Neural crest cell (in vitro differentiated cells): ENCODE results near the gene PPP2R3B. TPM values are rescaled to one million over a fixed set of nuclear protein-coding genes. Genes with fewer than 3 reads are reported as not detected.
A peak's percentile ranks its signal among the peaks of the same experiment; 100 is the strongest.
"Not testable (repeated sequence)": the region's sequence is repeated elsewhere in the genome, so short reads cannot be mapped to it uniquely, and the experiment has no call there.

Experiments used
- DNase-seq: peaks from one replicate; pipeline ENCODE4 v3.0.0; 2021; ENCODE audit warnings: low read depth, mixed read lengths, low spot score
- H3K27ac Mint-ChIP-seq: one replicate; pipeline ENCODE4 v1.8.0; 2021; ENCODE audit warnings: mild to moderate bottlenecking, mixed read lengths; ENCODE audit not compliant: unreplicated experiment
- H3K27me3 Mint-ChIP-seq: 2 replicates; pipeline ENCODE4 v1.8.0; 2021; ENCODE audit warnings: low read depth, mild to moderate bottlenecking, mixed read lengths
- H3K36me3 Mint-ChIP-seq: 2 replicates; pipeline ENCODE4 v1.8.0; 2021; ENCODE audit warnings: low read depth, mild to moderate bottlenecking, mixed read lengths
- H3K4me1 Mint-ChIP-seq: 2 replicates; pipeline ENCODE4 v1.8.0; 2021; ENCODE audit warnings: mixed read lengths
- H3K4me3 Mint-ChIP-seq: one replicate; pipeline ENCODE4 v1.8.0; 2021; ENCODE audit warnings: mild to moderate bottlenecking, mixed read lengths
- H3K9me3 Mint-ChIP-seq: 2 replicates; pipeline ENCODE4 v1.8.0; 2021; ENCODE audit warnings: mixed read lengths
- CTCF ChIP-seq: fragments of 200-600 bp; sonication (generic); conservative IDR thresholded peaks from 2 replicates; pipeline ENCODE4 v1.5.0; 2021; ENCODE audit warnings: antibody characterized with exemption, mild to moderate bottlenecking
- total RNA-seq: library from RNA; stranded (reverse); gene quantifications from 2 replicates; pipeline ENCODE4 v1.2.1, GENCODE V29; 2021

The PPP2R3B gene
- total RNA-seq, 1 donor from 2014 or later, result 96.5 TPM

GRCh38 chrX:378443-378842 is 8.3 kb downstream of the PPP2R3B start:
- Mint-ChIP-seq H3K27me3 (peaks cover 20% of the 10 kb centered on the region), H3K9me3 (no peaks in the 10 kb centered on the region), H3K4me1 (peaks cover 24% of the 10 kb centered on the region), H3K36me3 (no peaks in the 10 kb centered on the region), H3K4me3 (peak overlapping the region; percentile 41), H3K27ac (no peak overlapping the region)
- no peak for DNase-seq
- TF ChIP-seq CTCF, result no peak

- not testable (repeated sequence) for H3K27ac Mint-ChIP-seq, H3K9me3 Mint-ChIP-seq, H3K4me3 Mint-ChIP-seq, DNase-seq, H3K36me3 Mint-ChIP-seq
- H3K27me3 Mint-ChIP-seq, result peaks cover 37% of the 10 kb centered on the region
- peaks cover 27% of the 10 kb centered on the region for H3K4me1 Mint-ChIP-seq
Observed at GRCh38 chrX:376206-376605, 10.5 kb downstream of the PPP2R3B start.

- DNase-seq, result no peak
- no peaks in the 10 kb centered on the region for H3K9me3 Mint-ChIP-seq
- no peaks in the 10 kb centered on the region for H3K36me3 Mint-ChIP-seq
- no peak for TF ChIP-seq CTCF
- no peak overlapping the region for H3K27ac Mint-ChIP-seq
- H3K4me3 Mint-ChIP-seq, result peak overlapping the region; percentile 80
- H3K27me3 Mint-ChIP-seq, result peaks cover 39% of the 10 kb centered on the region
- H3K4me1 Mint-ChIP-seq, result peaks cover 27% of the 10 kb centered on the region
Observed at GRCh38 chrX:375181-376036, 11.3 kb downstream of the PPP2R3B start.

- Mint-ChIP-seq H3K27ac (no peak overlapping the region), H3K36me3 (no peaks in the 10 kb centered on the region), H3K27me3 (peaks cover 39% of the 10 kb centered on the region), H3K9me3 (no peaks in the 10 kb centered on the region), H3K4me1 (peaks cover 27% of the 10 kb centered on the region), H3K4me3 (peak overlapping the region; percentile 80)
- DNase-seq, result no peak
- no peak for TF ChIP-seq CTCF
Observed at GRCh38 chrX:374596-374995, 12.1 kb downstream of the PPP2R3B start.

- Mint-ChIP-seq H3K4me3 (peak overlapping the region; percentile 80), H3K4me1 (peaks cover 34% of the 10 kb centered on the region), H3K27ac (no peak overlapping the region), H3K36me3 (no peaks in the 10 kb centered on the region), H3K27me3 (peaks cover 39% of the 10 kb centered on the region), H3K9me3 (no peaks in the 10 kb centered on the region)
- peak; percentile 35 for DNase-seq
- TF ChIP-seq CTCF, result no peak
Observed at GRCh38 chrX:373641-374471, 12.9 kb downstream of the PPP2R3B start.
